GM18511 (cell line): ENCODE results near the gene SLC9A9.
"Not testable (repeated sequence)": the region's sequence is repeated elsewhere in the genome, so short reads cannot be mapped to it uniquely, and the experiment has no call there.

Experiments used
- ATAC-seq: cut with Tn5 transposase; IDR thresholded peaks from one replicate; pipeline ENCODE4 v1.9.1; 2021; ENCODE audit warnings: mild to moderate bottlenecking, moderate library complexity; ENCODE audit not compliant: unreplicated experiment

The SLC9A9 gene

GRCh38 chr3:143810953-143811265 is 37.4 kb downstream of the SLC9A9 start:
- ATAC-seq = peak; percentile 67

GRCh38 chr3:143810166-143810952 is 37.9 kb downstream of the SLC9A9 start:
- ATAC-seq = no peak

DNA sequence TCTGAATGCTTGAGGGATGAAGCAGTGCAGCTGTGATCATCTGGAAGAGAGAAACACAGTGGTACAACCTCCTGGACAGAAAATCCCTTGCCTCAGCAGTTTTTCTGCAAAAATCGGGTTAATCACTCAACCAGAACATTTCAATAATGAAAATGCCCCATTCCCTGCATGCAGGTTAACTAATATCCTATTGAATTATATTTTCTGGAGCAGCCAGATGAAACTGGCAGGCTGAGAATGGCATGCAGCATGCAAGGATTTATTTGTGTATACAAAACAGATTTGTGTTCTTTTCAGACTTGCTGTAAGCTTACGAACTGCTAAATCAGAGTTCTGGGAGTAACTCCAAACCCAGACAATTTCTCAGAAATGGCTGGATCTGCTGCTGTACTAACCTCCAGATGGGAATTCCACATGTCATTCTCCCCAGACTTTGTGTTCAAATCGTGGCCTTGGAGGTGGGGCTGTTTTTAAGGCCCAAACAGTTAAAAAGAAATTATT is 39.1 kb downstream of the SLC9A9 start:
- ATAC-seq = no peak

GRCh38 chr3:143808030-143808429 is 40.2 kb downstream of the SLC9A9 start:
- no peak for ATAC-seq

DNA sequence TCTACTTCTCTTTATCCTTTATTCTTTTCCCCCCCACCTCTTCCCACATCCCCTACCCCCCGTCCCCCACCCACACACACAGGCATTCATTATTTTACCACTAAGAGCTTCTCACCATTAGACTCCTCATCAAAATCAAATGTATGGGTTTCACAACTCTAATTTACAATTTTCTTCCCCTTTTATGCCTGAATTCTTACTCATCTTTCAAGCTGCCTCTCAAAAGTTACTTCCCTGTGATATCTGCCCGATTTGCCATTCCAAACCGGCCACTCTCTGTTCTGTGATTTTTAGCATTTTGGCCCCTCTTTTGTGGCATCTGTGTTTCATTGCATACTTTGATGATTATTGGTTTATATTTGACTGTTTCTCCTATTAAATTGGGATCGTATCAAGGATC is 42.2 kb downstream of the SLC9A9 start:
- ATAC-seq = no peak

- not testable (repeated sequence) for ATAC-seq
Measured at GRCh38 chr3:143805476-143805875, 42.8 kb downstream of the SLC9A9 start.

DNA sequence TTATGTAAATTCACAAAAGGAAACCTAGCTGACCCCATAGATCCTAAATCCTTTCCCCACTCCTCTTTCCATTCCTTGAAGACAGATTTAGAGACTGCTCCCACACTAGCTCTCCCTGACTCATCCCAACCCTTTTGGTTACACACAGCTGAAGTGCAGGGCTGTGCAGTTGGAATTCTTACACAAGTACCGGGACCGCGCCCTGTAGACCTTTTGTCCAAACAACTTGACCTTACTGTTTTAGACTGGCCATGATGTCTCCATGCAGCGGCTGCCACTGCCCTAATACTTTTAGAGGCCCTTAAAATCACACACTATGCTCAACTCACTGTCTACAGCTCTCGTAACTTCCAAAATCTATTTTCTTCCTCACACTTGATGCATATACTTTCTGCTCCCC is 47.2 kb downstream of the SLC9A9 start:
- ATAC-seq = not testable (repeated sequence)

GRCh38 chr3:143798151-143798550 is 50.1 kb downstream of the SLC9A9 start:
- not testable (repeated sequence) for ATAC-seq

DNA sequence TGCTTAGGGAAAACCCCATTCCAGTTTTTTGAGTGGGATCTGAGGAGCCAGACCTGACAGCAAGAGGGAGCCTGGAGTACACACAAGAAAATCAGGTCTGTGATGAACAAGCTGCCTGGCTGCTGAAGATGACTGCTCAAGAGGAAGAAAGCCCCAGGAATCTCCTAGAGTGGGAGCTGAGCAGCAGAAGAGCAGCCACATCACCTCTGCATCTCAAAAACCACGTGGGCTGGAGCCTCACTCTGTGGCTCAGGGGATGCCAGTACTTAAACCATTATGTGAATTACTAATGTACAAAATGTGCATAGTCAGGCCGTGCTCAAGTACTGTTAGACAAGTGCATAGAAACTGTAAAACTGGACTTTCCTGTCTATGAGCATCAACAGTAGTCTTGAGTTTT is 52.4 kb downstream of the SLC9A9 start:
- ATAC-seq = no peak

- ATAC-seq = no peak
Measured at GRCh38 chr3:143794793-143795462, 53.3 kb downstream of the SLC9A9 start.

DNA sequence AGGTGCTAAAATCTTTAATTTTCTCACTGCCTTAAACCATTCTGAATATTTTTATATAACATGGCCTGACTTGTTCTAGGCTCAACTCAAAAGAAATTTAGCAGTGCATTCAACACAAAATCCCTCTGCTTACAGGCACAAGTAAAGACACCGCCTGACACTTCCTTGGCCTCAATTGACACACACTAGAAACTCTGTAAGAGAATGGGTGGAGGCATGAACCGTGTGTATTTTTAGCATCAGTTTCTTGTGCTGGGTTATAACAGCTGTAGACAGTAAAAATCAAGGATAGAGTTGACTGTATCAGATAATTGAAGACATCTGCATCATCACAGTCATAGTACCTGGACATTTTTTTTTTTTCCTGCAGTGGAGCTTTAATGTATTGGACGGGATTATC is 54.3 kb downstream of the SLC9A9 start:
- no peak for ATAC-seq

- no peak for ATAC-seq
Measured at GRCh38 chr3:143791386-143791785, 56.9 kb downstream of the SLC9A9 start.

DNA sequence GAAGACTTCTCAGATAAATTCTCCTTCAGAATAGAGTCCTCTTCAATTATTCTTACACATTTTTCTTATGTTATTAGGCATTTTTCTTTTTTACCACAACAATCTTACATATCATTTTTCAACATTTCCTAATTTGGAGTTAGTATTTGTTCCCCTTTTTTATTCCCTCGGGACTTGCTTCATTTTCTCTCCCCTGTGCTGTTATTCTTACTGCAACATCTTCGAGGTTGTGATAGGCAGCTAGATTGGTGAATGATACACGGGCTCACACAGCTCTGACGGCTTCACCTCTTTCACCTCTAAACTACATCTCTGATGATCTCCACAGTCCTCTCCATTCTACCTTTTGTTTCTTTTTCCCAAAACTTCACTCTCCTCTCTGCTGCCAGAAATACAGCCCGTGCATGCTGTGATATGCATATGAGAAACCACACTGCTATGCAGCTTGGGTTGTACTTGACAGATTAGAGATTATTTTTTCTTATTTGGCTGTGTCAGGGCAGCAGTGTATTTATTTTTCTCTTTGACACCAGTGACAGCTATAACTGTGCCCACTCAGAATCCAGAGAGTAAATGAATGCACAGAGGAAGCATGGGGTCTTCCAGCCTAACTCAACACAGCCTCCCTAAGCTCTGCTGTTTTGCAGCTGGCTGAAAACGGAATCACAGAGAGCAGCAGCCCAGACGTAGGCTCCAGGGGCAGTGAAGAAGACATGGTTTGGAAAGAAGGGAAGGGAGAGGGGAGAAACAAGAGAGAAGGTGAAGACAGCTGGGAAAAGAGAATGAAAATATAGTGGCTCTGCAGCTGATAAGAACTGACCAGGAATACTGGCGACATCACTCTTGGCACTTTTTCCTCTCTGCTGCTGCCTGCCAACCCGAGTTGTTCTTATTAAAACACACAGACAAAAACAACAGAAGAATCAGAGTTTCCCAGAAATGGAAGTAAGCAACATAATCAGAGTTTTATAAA is 61.8 kb downstream of the SLC9A9 start:
- ATAC-seq = peak; percentile 57

GRCh38 chr3:143784446-143784845 is 63.8 kb downstream of the SLC9A9 start:
- no peak for ATAC-seq

- ATAC-seq = no peak
Measured at GRCh38 chr3:143783851-143784370, 64.4 kb downstream of the SLC9A9 start.

GRCh38 chr3:143775459-143775858 is 72.8 kb downstream of the SLC9A9 start:
- peak; percentile 92 for ATAC-seq

- no peak for ATAC-seq
Measured at GRCh38 chr3:143771939-143772338, 76.3 kb downstream of the SLC9A9 start.

DNA sequence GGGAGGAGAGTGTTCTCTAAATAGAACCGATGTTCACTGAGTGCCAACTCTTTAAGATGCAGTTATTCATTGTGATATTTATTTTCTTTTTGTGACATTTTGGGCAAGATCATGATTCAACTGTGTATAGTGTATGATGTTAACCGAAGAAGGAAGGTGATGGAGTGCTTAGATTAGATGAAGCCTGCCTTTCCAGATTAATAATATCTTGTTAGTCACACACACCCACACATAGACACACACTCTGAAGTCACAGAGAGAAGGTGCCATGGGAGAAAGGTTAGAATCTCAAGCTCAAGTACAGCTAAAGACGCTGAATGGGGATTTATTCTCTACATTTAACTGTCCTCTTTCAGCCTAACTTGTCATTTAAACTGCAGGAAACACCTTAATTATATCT is 77.0 kb downstream of the SLC9A9 start:
- ATAC-seq = no peak

GRCh38 chr3:143770391-143770790 is 77.9 kb downstream of the SLC9A9 start:
- no peak for ATAC-seq

DNA sequence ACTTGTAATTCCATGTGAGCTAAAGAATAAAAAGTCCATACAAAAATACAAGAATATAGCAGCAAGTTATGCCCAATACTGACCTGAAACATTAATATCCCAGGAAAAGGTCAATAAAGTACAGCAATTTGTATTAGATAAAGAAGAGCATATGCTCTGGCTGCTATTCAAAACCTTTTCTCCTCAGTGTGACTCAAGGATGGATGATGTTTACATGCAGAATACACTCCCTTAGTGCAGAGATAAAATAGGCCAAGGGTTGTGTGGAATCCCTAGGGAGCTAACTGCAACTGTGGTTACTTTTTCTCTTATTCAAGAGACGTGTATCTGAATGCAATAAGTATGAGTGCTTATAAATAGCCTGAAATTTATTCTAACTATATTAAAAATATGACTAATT is 78.7 kb downstream of the SLC9A9 start:
- no peak for ATAC-seq

DNA sequence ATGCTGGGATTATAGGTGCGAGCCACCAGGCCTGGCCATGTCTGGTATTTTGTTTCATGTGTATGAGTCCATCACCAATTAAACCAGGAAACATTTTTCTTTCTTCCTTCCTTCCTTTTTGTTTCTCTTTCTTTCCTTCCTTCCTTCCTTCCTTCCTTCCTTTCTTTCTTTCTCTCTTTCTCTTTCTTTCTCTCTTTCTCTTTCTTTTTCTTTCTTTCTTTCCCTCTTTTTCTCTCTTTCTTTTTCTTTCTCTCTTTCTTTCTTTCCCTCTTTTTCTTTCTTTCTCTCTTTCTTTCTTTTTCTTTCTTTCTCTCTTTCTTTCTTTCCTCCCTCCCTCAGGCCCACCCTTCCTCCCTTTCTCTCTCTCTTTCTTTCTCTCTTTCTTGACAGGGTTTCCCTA is 83.4 kb downstream of the SLC9A9 start:
- no peak for ATAC-seq
